DMS 273 (cell line): ENCODE measurements around the gene SPATA17.
A peak's percentile ranks its signal among the peaks of the same experiment; 100 is the strongest.
"Not testable (repeated sequence)": the region's sequence is repeated elsewhere in the genome, so short reads cannot be mapped to it uniquely, and the experiment has no call there.

ENCODE experiments used
- DNase-seq: peaks from one replicate; lab custom pipeline; 2025; ENCODE audit not compliant: unreplicated experiment; lab: John Stamatoyannopoulos, UW

The SPATA17 gene, protein sequence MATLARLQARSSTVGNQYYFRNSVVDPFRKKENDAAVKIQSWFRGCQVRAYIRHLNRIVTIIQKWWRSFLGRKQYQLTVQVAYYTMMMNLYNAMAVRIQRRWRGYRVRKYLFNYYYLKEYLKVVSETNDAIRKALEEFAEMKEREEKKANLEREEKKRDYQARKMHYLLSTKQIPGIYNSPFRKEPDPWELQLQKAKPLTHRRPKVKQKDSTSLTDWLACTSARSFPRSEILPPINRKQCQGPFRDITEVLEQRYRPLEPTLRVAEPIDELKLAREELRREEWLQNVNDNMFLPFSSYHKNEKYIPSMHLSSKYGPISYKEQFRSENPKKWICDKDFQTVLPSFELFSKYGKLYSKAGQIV

DNA sequence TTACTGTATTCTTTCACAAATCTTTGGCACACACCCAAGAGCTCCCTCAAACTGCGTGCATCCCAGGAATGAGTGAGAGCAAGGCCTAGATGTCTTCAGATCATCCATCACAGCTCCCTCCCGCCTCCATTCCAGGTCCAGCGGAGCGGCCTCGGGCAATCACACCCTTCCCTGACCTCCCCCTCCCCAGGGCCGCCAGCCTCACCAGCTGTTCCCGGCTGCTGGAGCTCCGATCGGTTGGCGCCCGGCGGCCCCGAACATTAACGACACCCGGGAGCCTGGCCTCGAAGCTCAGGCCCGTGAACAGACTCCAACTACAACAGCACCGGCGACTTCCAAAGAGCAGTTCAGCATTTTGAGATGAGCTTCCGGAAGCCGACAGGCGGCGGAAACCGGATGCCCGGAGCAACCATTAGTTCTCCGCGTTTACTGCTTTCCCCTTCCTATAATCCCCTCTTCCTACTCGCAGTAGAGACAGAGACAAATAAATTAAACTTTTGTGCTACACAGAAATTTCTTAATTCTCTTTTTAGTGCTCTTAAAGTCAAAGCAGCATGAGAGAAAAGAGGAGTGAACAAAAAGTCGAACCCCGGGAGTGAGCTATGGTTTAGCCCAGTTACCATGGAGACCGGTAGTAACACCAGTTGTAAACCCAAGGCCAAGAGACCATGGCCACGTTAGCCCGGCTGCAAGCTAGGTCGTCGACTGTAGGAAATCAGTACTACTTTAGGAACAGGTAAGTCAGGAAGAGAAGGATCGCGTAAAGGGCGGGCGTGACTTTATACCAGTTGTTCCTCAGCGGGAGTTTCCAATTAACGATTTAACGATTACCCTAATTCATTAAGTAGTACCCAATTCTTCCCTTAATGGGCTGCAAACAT, at the start of gene SPATA17, which contains the start of gene GPATCH2:
Gene SPATA17 (plus strand): TSS at position 634 of the 881 bp plus-strand sequence. CDS start 35 bp downstream, at position 669.
Gene GPATCH2 (minus strand): TSS at position 380 of the 881 bp plus-strand sequence. CDS start 119 bp downstream, at position 261.
- peak; percentile 95 for DNase-seq

GRCh38 chr1:217584286-217584811, 46.8 kb upstream of the SPATA17 start:
- DNase-seq: not testable (repeated sequence)

DNA sequence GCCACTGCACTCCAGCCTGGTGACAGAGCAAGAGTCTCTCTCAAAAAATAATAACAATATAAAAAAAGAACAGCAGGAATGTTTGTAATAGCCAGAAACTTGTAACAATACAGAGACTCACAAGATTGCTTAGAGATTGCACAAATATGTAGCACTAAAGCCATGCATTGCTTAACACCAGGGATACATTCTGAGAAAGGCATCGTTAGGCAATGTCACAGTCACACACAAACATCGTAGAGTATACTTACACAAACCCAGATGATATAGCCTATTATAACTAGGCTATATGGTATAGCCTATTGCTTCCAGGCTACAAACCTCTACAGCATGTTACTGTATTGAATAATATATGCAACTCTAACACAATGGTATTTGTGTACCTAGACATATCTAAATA, 45.6 kb upstream of the SPATA17 start:
- no peak for DNase-seq

- no peak for DNase-seq
Measured at GRCh38 chr1:217586586-217586985, 44.6 kb upstream of the SPATA17 start.

- no peak for DNase-seq
Measured at GRCh38 chr1:217590598-217590997, 40.5 kb upstream of the SPATA17 start.

GRCh38 chr1:217599154-217599553, 32.0 kb upstream of the SPATA17 start:
- DNase-seq: no peak

DNA sequence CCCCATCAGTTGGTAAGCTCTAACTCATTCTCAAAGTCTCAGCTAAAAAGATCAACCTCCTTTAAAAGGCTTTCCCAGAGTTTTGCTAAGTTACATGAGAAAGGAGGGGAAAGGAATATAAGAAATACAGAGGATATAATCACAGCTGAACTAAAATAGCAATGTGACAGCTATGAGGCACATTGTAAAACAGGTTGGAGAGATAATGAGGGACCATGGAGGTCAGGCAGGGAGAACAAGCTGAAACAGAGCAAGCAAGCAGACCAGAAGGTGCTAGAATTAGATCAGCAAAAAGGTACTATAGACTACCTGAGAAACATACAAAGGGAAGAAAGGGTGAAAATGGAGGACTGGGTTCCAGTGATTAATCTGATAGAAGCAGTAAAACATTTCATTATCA, 28.8 kb upstream of the SPATA17 start:
- no peak for DNase-seq

- DNase-seq: no peak
Measured at GRCh38 chr1:217605390-217605789, 25.8 kb upstream of the SPATA17 start.

- DNase-seq: no peak
Measured at GRCh38 chr1:217614200-217614712, 16.9 kb upstream of the SPATA17 start.

DNA sequence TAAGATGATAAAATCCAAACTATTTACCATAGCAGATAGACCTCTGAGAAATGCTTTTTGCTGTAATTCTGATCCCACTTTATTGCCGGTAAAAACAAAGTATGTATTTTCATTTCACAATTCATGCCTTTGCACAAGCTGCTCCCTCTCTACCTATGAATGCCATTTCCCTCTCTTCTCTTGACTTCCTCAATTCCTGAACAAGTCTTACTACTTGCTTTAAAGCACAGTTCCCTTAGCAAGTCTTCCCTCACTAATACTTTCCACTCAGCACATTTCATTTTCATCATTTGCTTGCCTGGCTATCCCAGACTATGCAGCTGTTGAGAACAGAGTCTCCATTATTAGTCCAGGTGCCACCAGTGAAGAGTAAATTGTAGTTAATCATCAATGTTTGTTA, 14.0 kb upstream of the SPATA17 start:
- no peak for DNase-seq

DNA sequence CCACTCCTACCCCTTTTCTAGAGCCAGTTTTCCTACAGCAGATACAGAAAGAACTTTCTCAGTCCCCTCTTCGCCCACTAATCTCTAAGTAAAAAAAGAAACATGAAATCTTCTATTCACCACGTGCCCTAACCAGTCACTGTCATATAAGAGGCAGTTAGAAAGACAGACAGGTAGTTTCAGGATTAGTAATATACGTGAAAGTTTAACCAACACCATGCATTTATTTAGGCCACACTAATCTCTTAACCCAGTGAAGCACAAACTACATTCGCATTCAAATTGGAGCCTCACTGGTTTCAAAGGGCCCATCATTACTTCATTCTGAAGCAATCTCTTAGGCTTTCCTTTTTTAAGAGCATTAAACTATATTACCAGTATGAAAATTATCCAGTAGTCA, 10.3 kb upstream of the SPATA17 start:
- DNase-seq: no peak

- DNase-seq: no peak
Measured at GRCh38 chr1:217622042-217622441, 9.1 kb upstream of the SPATA17 start.

GRCh38 chr1:217626321-217626720, 4.8 kb upstream of the SPATA17 start:
- no peak for DNase-seq

DNA sequence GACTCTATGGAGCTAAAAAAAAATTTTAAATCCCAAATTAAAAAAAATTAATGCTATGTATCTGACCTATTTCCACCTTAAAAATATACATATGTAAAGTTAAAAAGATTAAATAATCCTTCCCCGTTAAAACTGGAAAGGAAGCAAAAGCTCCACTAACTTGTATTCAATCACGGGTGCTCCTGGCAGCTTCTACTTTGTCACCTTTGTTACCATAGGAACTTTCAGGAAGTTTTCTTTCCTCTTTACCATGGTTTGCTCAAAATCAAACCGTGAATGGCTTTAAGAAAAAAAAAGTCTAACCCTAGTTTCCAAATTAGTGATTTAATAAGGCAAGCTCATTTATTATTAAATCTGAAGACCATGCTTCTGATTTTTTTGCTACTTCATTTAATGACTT, 3.7 kb upstream of the SPATA17 start:
- DNase-seq: no peak

DNA sequence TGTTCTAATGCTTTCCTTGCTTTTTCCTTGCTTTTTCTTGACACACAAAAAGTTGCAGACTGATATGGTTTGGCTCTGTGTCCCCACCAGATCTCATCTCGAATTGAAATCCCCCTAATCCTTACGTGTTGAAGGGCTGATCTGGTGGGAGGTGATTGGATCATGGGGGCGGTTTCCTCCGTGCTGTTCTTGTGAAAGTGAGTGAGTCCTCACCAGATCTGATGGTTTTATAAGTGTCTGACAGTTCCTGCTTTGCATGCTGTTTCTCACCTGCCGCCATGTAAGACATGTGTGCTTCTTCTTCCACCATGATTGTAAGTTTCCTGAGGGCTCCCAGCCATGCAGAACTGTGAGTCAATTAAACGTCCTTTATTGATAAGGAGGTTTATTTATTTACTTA, 11.3 kb downstream of the SPATA17 start:
- DNase-seq: no peak

DNA sequence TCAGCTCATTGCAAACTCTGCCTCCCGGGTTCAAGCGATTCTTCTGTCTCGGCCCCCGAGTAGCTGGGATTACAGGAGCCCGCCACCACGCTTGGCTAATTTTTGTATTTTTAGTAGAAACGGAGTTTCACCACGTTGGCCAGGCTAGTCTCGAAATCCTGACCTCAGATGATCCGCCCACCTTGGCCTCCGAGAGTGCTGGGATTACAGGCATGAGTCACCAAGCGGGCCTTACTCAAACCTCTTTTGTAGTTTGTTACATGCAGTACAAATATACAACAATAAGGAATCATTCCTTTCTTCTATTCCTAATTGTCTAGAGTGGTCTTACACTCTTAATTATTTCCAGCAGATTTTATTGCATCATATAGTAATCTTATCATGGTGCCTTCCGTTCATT, 16.6 kb downstream of the SPATA17 start:
- DNase-seq: no peak

GRCh38 chr1:217650674-217651073, 19.5 kb downstream of the SPATA17 start:
- DNase-seq: no peak

DNA sequence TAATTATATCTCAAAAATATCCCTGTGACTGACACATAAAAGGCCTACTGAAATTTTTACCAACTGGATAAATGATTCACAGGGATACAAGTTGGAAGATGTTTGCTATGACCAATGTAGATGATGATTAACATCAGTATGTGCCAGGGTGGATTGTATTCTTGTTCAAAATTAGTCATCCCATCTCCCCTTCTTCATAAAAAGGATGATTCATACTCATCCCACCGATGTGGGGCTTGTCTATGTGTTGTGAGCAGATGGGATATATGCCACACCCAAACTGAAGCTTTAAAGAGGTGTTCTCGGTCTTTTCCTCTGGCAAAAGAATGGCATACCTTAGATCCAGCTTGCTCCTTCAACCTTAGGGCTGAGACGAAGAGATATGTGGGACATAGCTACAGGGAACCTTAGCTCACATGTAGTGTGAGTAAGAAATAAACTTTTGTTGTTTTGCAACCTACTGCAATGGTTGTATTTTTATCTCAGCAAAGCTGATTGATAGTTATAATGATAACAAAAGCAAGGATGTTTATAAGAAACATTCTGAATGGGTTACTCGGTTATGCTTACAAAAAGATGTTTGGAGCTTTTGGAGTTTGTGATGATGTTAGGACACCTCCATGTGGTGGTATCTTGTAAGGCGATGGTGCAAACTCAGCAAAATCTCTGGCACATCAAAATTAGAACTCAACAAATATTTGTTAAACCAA, 29.4 kb downstream of the SPATA17 start:
- peak; percentile 30 for DNase-seq

- DNase-seq: no peak
Measured at GRCh38 chr1:217661407-217661806, 30.3 kb downstream of the SPATA17 start.

GRCh38 chr1:217668351-217668940, 37.3 kb downstream of the SPATA17 start:
- DNase-seq: no peak
